ENCODE measurements around the gene TMEM17.

Gene TMEM17

GRCh38 chr2:62471404-62471803 lies 34.6 kb downstream of the TMEM17 start:
- no peak for DNase-seq

DNA sequence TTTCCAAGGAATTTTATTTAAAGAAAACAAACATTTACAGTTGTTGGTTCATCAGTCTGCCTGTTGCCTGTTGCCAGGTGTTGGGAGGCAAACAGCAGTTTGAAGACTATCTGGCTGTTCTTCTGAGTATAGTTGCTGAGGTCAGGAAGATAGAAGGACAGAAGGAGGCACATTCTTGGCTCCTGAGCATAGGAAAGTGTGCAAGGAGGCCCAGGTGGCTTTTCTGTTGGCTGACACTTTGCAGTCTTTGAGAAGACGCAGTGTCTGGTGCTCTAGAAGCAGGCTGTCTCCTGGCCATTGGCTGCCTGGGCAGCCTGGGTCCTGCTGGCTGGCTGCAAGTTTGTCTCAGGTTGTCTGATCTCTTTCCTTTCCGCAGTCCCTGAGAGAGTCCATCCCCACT lies 36.4 kb downstream of the TMEM17 start:
- DNase-seq, result no peak

DNA sequence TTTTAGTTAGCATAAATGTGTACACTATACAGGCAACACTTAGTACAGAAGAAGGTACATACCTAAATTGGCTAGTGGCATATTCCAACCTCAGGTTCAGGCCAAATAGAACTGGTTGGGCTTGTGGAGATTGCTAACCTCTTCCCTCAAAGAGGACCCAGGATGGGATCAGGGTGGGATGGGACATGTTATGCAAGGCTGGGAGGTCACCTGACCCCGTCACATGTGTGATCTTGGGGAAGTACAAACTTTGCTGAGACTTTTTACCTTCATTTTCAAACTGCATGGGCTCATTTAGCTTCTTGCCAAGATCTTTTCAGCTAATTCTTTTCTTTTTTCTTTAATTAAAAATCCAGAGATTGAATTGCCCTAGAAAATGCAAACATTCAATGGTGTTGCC lies 36.9 kb downstream of the TMEM17 start:
- DNase-seq, result no peak

- DNase-seq, result no peak
Observed at GRCh38 chr2:62467475-62468321, 38.3 kb downstream of the TMEM17 start.

- no peak for DNase-seq
Observed at GRCh38 chr2:62467100-62467474, 38.9 kb downstream of the TMEM17 start.

DNA sequence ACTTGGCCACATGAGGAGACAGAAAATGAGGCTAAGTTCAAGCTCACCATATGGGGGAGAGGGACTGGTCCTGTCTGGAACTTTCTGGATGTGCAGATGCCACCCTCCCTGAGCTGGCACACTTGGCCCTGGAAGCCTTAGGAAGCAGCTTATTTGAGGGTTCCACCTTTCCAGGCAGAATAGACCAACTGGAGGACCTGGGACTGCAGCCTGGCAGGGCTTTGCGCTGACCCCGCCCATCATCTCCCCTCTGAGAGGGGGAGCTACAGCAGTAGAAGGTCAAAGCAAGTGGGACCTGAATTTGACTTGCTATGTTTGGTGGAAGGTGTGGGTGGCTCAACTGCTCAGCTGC lies 39.5 kb downstream of the TMEM17 start:
- DNase-seq, result no peak

GRCh38 chr2:62465741-62466502 lies 40.1 kb downstream of the TMEM17 start:
- no peak for DNase-seq

DNA sequence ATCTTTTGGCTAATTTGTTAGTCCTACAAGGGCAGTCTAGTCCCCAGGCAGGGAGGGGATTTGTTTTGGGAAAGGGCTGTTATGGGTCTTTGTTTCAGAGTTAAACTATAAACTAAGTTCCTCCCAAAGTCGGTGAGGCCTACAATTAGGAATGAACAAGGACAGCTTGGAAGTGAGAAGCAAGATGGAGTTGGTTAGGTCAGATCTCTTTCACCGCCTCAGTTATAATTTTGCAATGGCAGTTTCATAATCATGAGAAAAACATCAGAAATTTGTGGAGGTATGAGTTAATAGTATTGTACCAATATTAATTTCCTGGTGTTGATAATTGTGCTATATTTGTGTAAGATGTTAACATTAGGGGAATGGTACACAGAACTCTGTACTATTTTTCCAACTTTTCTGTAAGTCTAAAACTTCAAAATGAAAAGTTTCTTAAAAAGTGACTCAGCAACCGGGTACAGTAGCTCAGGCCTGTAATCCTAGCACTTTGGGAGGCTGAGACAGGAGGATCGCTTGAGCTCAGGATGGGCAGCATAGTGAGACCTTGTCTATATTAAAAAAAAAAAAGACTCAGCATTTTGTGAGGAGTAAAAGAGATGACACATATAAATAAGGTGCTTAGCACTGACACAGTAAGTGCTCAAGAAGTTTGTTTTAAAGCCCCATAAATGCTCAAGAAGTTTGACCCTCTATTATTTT lies 40.8 kb downstream of the TMEM17 start:
- no peak for DNase-seq

DNA sequence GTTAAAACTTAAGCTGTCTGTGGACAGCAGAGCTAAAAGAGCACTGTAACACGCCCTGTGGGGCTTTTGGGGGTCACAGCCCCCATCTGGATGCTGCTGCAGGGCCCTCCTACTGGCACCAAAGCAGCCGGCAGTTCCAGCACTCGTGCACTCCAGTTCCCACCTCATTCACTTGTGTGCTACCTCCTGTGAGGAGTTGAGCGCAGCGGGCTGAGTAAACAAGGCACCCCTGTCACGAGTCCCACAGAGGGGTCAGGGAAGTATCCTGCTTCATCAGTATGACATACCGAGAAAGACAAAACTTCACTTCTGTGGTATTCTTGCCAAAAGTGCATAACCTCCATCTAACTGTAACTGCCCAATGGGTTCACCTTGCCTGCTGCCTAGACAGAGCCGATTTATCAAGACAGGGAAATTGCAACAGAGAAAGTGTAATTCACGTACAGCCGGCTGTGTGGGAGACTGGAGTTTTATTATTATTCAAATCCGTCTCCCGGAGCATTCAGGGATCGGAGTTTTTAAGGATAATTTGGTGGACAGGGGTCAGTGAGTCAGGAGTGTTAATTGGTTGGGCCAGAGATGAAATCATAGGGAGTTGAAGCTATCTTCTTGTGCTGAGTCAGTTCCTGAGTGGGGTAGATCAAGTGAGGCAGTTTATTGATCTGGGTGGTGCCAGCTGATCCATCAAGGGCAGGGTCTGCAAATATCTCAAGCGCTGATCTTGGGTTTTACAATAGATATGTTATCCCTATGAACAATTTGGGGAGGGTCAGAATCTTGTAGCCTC lies 41.6 kb downstream of the TMEM17 start:
- DNase-seq, result no peak

- no peak for DNase-seq
Observed at GRCh38 chr2:62462211-62462610, 43.8 kb downstream of the TMEM17 start.

DNA sequence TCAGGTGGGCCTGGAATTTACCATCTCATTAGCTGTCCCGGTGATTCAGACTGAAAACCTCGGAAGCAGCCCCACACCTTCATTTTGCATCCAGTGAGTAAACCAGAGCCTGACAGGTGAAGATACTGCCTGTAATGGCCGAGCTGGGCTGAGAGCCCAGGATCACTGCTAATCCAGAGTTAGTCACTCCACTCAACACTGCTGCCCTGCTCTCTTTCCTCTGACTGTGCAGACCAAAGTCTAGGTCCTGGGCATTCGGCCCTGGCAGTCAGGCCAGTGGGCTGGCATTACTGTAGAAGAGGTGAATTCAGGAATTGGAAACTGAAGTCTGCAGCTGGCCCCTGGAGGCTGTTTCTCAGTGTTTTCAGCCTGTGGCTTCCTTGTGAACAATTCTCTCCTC lies 44.3 kb downstream of the TMEM17 start:
- DNase-seq, result no peak

DNA sequence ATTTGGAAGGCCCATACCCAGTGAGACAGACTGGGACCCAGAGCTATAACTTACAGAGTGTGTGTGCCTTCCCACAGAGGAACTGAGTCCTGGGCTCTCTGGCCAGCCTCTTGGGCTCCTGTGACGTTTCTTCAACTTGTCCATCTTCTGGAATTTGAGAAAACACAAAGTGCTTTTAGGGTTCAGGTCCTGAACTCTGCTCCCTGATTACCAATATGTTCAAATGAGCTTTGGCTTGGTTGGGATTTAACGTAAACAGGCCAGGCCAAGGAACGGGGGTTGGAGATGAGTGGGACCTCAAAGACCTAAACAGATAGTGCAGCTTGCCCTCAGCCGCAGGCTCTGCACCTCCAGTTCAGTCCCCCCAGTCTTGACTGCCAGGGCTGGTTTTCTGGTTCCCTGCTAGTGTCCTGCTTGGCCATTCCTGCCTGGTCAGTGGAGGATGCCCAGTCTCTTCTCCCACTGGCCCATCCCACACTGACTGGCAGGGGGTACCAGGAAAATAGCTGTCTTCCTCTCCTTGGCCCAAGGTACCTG lies 44.9 kb downstream of the TMEM17 start:
- DNase-seq, result no peak

DNA sequence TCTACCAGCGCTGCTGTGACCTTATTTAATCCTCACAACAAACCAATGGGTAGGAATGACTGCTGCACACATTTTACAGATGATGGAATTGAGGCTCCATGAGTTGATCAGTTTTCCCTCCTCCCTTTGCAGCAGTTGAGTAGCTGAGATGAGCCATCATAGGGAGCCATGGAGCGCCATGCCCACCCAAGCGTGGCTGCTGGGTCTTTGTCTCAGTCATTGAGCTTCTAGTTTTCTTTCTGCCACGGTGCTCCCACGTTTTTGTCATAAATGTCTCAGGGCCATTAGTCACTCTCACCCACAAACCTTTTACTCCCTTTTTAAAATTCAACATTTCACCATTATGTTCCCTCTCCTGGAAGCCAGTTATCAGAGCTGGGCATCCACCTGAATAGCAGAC lies 45.8 kb downstream of the TMEM17 start:
- no peak for DNase-seq

DNA sequence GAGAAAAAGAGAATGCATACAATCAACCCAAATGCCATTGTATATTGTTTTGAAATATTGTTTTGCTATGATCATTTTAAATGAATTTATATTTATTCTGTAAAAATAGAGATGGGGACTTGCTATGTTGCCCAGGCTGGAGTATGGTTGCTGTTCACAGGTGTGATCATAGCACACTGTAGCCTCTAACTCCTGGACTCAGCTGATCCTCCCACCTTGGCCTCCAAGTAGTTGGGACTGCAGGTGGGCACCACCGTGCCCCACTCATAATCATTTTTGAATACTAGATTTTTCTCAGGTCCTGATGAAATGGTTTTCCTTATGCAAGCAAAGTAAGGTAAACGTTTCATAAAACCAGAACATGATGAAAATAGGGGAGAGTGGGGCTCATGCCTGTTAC lies 46.3 kb downstream of the TMEM17 start:
- no peak for DNase-seq

DNA sequence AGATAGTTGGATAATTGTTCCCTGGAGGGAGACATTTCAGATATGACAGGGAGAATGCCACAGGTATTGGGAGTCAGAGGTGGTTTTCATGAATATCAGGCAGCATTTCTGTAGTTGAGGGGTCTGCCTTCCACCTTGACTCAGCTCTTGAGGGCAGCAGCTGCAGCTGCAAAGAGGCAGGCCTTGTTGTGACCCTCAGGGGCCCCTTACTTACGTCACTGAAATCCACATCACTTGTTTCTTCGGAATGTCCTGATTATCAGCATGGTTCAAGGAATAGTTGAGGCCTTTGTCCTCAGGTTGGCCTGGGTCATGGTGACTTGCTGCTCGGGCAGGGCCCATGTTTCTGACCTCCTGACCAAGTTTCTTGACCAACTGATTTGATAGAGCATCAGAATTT lies 46.9 kb downstream of the TMEM17 start:
- no peak for DNase-seq

- DNase-seq, result no peak
Observed at GRCh38 chr2:62458671-62459081, 47.3 kb downstream of the TMEM17 start.

GRCh38 chr2:62458206-62458641 lies 47.8 kb downstream of the TMEM17 start:
- no peak for DNase-seq

- DNase-seq, result no peak
Observed at GRCh38 chr2:62457556-62457955, 48.4 kb downstream of the TMEM17 start.

DNA sequence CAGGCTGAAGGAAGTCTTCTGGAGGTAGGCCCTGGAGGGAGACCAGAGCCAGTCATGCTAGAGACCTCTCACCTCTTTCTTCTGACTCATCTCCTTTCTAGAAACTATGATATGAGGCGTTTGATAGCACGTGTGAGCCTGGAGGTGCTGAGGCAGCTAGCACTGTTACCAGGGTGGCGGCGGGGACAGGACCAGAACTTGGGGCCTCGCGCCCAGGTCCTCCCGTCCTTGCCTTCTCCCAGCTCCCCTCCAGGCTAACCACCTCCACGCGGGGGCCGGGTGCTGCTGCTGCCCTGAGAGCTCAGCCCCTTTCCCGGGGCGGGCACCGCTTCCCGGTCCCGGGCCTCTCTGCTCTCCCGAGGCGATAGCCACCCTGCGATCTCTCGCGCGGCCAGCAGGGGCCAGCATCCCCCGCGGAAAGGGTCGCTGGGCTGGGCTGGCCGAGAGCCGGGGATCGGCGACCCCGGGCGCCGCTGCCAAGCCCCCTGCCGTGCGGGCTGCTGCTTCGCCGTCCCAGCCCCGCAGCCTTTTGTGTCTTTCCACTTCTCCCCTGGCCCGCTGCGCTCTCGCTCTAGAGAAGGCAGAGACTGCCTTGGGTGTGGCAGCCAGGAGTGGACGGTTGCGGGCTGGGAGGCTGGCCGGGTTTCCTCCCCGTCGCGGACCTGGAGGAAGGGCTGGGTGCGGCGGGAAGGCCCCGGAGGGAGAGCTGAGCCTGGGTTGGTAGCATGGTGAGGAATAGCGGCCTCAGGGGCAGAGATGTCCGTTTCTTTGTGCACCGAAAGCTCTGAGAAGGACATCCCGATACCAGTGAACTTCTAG lies 49.1 kb downstream of the TMEM17 start:
- peak; percentile 12 for DNase-seq

DNA sequence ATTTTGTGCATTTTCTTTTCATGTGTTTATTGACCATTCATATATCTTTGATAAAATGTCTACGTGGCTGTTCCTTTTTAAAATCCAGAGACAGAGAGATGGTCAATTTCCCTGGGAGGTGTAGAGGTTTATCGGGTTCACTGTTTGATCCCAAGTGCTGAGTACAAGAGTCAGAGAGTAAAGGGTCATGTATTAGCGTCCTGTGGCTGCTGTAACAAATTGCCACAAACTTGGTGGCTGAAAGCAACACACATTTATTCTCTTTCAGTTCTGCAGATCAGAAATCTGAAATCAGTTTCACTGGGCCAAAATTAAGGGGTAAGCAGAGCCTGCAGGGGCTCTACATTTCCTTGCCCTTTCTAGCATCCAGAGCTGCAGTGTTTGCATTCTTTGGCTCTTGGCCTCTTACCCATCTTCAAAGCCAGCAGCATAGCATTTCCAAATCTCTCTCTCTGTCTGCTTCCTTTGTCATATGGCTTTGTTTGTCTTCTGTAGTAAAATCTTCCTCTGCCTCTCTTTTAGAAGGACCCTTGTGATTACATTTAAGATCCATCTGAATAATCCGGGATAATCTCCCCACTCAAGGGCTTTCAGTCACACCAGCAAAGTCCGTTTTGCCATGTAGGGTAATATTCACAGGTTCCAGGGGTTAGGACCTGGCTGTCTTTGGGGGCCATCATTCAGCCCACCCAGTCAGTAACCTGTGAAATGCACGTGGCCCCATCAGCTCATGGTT lies 49.9 kb downstream of the TMEM17 start:
- no peak for DNase-seq

- no peak for DNase-seq
Observed at GRCh38 chr2:62453955-62454354, 52.0 kb downstream of the TMEM17 start.

Data from KG1 (cell line).